Measurements from ENCODE around the gene ADM. TPM values are rescaled to one million over a fixed set of nuclear protein-coding genes. Genes with fewer than 3 reads are reported as not detected.

Gene ADM
- total and polyA plus RNA-seq, 4 donors = 9.7 to 33.1 (median 22.7) TPM

DNA sequence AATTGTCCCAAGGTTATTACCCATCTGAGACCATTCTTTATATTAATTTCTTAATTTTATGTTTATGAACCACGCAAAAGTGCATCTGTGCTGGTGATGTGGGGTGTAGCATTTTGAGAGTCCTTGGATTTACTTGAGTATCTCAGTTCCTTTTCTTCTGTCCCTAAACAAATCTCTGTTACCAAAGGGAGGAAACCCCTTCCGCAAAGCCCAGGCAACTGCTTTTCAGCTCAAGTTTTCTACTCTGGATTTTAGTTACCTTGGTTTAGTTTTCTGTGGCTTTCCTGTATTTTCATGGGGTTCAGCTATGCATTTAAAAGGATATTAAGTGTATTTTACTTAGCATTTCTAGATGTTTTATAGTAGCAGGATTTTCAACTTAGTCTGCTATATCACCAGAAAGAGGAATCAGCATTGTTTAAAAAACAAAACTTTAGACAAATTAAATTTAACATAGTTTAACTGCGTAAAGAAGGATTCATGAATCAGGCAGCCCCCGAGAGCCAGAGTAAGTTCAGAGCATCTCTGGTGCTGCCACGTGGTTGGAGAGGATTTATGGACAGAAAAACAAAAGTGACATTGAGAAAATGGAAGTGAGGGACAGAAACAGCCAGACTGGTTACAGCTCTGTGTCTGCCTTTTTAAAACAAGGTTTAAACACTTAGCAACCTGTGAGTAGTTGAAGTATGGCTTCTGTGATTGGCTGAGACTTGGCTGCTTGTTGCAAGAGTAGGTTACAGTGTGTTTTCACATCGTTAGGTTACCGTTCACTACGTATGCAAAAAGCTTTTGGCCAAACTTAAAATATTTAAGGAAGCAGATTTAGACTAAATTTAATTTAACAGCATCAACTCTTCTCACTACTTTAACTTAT lies 9.6 kb downstream of the ADM start:
- no peak for DNase-seq (ENCODE audit: low spot score)
- H3K4me1 ChIP-seq (ENCODE audit: control insufficient read depth in 4 of 4, insufficient read depth in 4 of 4, low read length in 3 of 4) = peaks cover 0 to 6% (median 4%) of the 10 kb centered on the region in 4 donors
- no peak for TF ChIP-seq FOXA2 (IDR thresholded peaks at IDR 0.05)
- no peak for TF ChIP-seq YY1 (IDR thresholded peaks at IDR 0.05)
- TF ChIP-seq HNF4G (IDR thresholded peaks at IDR 0.05) = no peak
- TF ChIP-seq FOXA1 (IDR thresholded peaks at IDR 0.05) = no peak
- TF ChIP-seq, protein P1, sequence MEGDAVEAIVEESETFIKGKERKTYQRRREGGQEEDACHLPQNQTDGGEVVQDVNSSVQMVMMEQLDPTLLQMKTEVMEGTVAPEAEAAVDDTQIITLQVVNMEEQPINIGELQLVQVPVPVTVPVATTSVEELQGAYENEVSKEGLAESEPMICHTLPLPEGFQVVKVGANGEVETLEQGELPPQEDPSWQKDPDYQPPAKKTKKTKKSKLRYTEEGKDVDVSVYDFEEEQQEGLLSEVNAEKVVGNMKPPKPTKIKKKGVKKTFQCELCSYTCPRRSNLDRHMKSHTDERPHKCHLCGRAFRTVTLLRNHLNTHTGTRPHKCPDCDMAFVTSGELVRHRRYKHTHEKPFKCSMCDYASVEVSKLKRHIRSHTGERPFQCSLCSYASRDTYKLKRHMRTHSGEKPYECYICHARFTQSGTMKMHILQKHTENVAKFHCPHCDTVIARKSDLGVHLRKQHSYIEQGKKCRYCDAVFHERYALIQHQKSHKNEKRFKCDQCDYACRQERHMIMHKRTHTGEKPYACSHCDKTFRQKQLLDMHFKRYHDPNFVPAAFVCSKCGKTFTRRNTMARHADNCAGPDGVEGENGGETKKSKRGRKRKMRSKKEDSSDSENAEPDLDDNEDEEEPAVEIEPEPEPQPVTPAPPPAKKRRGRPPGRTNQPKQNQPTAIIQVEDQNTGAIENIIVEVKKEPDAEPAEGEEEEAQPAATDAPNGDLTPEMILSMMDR (IDR thresholded peaks at IDR 0.05; ENCODE audit: low read depth, low read length, missing input control) = no peak
- TF ChIP-seq HNF4A (conservative IDR thresholded peaks at IDR 0.05) = no peak
- no peak for TF ChIP-seq RAD21 (IDR thresholded peaks at IDR 0.05)
- TF ChIP-seq, protein P2, sequence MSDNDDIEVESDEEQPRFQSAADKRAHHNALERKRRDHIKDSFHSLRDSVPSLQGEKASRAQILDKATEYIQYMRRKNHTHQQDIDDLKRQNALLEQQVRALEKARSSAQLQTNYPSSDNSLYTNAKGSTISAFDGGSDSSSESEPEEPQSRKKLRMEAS (IDR thresholded peaks at IDR 0.05) = no peak
- no peak for TF ChIP-seq JUND (IDR thresholded peaks at IDR 0.05)
- no peak for TF ChIP-seq EGR1 (IDR thresholded peaks at IDR 0.05; ENCODE audit: low read depth in 2 of 2)
- TF ChIP-seq SP1 (IDR thresholded peaks at IDR 0.05) = no peak

GRCh38 chr11:10315083-10315482 lies 10.2 kb downstream of the ADM start:
- H3K36me3 ChIP-seq (ENCODE audit: control insufficient read depth in 4 of 4, insufficient read depth in 3 of 4, low read depth in 1 of 4, low read length in 3 of 4) = no peaks in the 10 kb centered on the region
- H3K27me3 ChIP-seq (ENCODE audit: control insufficient read depth in 4 of 4, insufficient read depth in 4 of 4, low read length in 3 of 4) = no peaks in the 10 kb centered on the region
- 92% methylated on average over 6 of the region's 6 CpGs for WGBS
- no peak overlapping the region for H3K9ac ChIP-seq (ENCODE audit: low read depth in 1 of 2, low read length in 2 of 2)
- no peak for DNase-seq (ENCODE audit: low spot score)
- H3K27ac ChIP-seq (ENCODE audit: low read depth in 1 of 2, low read length in 2 of 2) = no peak overlapping the region
- H3K4me3 ChIP-seq (ENCODE audit: low read depth in 1 of 3, low read length in 3 of 3) = no peak overlapping the region
- H3K4me1 ChIP-seq (ENCODE audit: control insufficient read depth in 4 of 4, insufficient read depth in 4 of 4, low read length in 3 of 4) = no peaks in the 10 kb centered on the region
- H3K9me3 ChIP-seq (ENCODE audit: control insufficient read depth in 4 of 4, low read length in 3 of 4) = no peaks in the 10 kb centered on the region
- TF ChIP-seq RXRA (IDR thresholded peaks at IDR 0.05) (no peak), EGR1 (IDR thresholded peaks at IDR 0.05; ENCODE audit: low read depth in 2 of 2) (no peak), FOXA1 (IDR thresholded peaks at IDR 0.05) (no peak), GABPA (IDR thresholded peaks at IDR 0.05 in 1 of 2, conservative IDR thresholded peaks at IDR 0.05 in 1 of 2) (no peak), RAD21 (IDR thresholded peaks at IDR 0.05) (no peak), FOXA2 (IDR thresholded peaks at IDR 0.05) (no peak), NR2F2 (IDR thresholded peaks at IDR 0.05) (no peak), JUND (IDR thresholded peaks at IDR 0.05) (no peak), REST (IDR thresholded peaks at IDR 0.05) (no peak), HNF4A (conservative IDR thresholded peaks at IDR 0.05) (no peak), YY1 (IDR thresholded peaks at IDR 0.05) (no peak), HNF4G (IDR thresholded peaks at IDR 0.05) (no peak), TAF1 (conservative IDR thresholded peaks at IDR 0.05) (no peak), SP1 (IDR thresholded peaks at IDR 0.05) (no peak)
- TF ChIP-seq, protein P1 (IDR thresholded peaks at IDR 0.05; ENCODE audit: low read depth, low read length, missing input control) = no peak
- TF ChIP-seq, protein P2 (IDR thresholded peaks at IDR 0.05) = no peak
- TF ChIP-seq, protein P3, sequence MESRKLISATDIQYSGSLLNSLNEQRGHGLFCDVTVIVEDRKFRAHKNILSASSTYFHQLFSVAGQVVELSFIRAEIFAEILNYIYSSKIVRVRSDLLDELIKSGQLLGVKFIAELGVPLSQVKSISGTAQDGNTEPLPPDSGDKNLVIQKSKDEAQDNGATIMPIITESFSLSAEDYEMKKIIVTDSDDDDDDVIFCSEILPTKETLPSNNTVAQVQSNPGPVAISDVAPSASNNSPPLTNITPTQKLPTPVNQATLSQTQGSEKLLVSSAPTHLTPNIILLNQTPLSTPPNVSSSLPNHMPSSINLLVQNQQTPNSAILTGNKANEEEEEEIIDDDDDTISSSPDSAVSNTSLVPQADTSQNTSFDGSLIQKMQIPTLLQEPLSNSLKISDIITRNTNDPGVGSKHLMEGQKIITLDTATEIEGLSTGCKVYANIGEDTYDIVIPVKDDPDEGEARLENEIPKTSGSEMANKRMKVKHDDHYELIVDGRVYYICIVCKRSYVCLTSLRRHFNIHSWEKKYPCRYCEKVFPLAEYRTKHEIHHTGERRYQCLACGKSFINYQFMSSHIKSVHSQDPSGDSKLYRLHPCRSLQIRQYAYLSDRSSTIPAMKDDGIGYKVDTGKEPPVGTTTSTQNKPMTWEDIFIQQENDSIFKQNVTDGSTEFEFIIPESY (IDR thresholded peaks at IDR 0.05) = no peak
- TF ChIP-seq, protein P4, sequence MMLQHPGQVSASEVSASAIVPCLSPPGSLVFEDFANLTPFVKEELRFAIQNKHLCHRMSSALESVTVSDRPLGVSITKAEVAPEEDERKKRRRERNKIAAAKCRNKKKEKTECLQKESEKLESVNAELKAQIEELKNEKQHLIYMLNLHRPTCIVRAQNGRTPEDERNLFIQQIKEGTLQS (IDR thresholded peaks at IDR 0.05) = no peak

More for the DNA sequence above, 9.6 kb downstream of the ADM start:
- Histone ChIP-seq H3K27ac (ENCODE audit: low read depth in 1 of 2, low read length in 2 of 2) (no peak overlapping the region), H3K27me3 (ENCODE audit: control insufficient read depth in 4 of 4, insufficient read depth in 4 of 4, low read length in 3 of 4) (no peaks in the 10 kb centered on the region), H3K9ac (ENCODE audit: low read depth in 1 of 2, low read length in 2 of 2) (no peak overlapping the region), H3K4me3 (ENCODE audit: low read depth in 1 of 3, low read length in 3 of 3) (no peak overlapping the region), H3K9me3 (ENCODE audit: control insufficient read depth in 4 of 4, low read length in 3 of 4) (no peaks in the 10 kb centered on the region), H3K36me3 (ENCODE audit: control insufficient read depth in 4 of 4, insufficient read depth in 3 of 4, low read depth in 1 of 4, low read length in 3 of 4) (no peaks in the 10 kb centered on the region)
- 59% methylated on average over 8 of the region's 8 CpGs for WGBS

Data from liver (tissue), 9 donors.